Measurements from ENCODE around the gene C5AR2.

C5AR2 gene

GRCh38 chr19:47390533-47391488, 58.8 kb downstream of the C5AR2 start:
- no peak for DNase-seq

DNA sequence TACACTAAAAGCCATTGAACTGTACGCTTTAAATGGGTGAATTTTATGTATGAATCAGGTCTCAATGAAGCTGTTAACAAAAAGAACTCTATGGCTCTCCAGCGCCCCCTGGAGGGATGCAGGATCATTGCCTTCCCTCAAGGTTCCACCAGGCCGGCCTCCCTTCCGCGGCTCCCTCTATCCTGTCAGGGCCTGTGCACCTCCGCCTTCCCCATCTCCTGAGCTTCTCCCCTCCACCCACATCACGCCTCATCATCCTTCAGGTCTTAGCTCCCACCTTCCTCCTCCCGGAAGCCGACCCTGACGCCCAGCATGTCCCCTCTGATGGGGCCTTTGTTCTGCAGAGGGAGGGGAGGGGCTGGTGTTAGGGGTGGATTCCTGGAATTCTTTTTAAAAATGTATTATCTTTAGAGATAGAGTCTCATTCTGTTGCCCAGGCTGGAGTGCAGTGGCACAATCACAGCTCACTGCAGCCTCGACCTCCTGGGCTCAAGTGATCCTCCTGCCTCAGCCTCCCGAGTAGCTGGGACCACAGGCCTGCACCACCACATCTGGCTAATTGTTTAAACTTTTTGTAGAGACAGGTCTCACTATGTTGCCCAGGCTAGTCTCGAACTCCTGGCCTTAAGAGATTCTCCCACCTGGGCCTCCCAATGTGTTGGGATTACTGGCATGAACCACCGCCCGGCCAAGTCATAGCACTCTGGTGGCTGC, 59.7 kb downstream of the C5AR2 start:
- peak; percentile 79 to 85 for DNase-seq

All from activated CD4-positive, alpha-beta T cell treated with anti-CD3 and anti-CD28 coated beads for 4 hours (primary cell).